Endothelial cell of umbilical vein (primary cell): ENCODE results near the gene ST6GAL1.

Experiments used
- EZH2 ChIP-seq: IDR thresholded peaks from 2 replicates; pipeline ENCODE4 v1.6.1; 2012; ENCODE audit warnings: borderline replicate concordance, low read depth, mild to moderate bottlenecking, moderate library complexity, low read length, inconsistent platforms; ENCODE audit not compliant: severe bottlenecking
- FOS ChIP-seq: IDR thresholded peaks from 2 replicates; pipeline ENCODE4 v1.6.1; 2011; ENCODE audit warnings: mild to moderate bottlenecking, low read length, moderate library complexity, borderline replicate concordance; ENCODE audit not compliant: insufficient read depth
- GATA2 ChIP-seq: IDR thresholded peaks from 2 replicates; pipeline ENCODE4 v1.7.0; 2011; ENCODE audit warnings: low read depth, mild to moderate bottlenecking, moderate library complexity, mixed read lengths, low read length; ENCODE audit not compliant: insufficient read length, insufficient read depth
- JUN ChIP-seq: IDR thresholded peaks from 2 replicates; pipeline ENCODE4 v1.6.1; 2011; ENCODE audit warnings: borderline replicate concordance, low read depth; ENCODE audit not compliant: insufficient read length, insufficient read depth
- POLR2A ChIP-seq: IDR thresholded peaks from 2 replicates; pipeline ENCODE4 v1.6.1; 2012; ENCODE audit warnings: low read depth, mild to moderate bottlenecking, control low read depth, low read length
- POLR2AphosphoS5 ChIP-seq: IDR thresholded peaks from 2 replicates; pipeline ENCODE4 v1.6.1; 2012; ENCODE audit warnings: low read depth, mild to moderate bottlenecking, control low read depth, low read length, moderate library complexity; ENCODE audit not compliant: insufficient read depth
- TF ChIP-seq, protein P1 (sequence below), 2 donors: IDR thresholded peaks; 1 replicate in 1 of 2; 2 replicates in 1 of 2; pipeline ENCODE4 v1.5.1; 2011; ENCODE audit warnings: low read length in 2 of 2, mild to moderate bottlenecking in 2 of 2, moderate library complexity in 2 of 2, control low read depth in 1 of 2, inconsistent platforms in 1 of 2, low read depth in 1 of 2; ENCODE audit not compliant: insufficient read depth in 1 of 2; ENCODE audit errors: extremely low read depth in 1 of 2
- TF ChIP-seq, protein P2 (sequence below): IDR thresholded peaks from 2 replicates; pipeline ENCODE4 v1.6.1; 2011; ENCODE audit not compliant: insufficient read depth, insufficient read length

DNA sequence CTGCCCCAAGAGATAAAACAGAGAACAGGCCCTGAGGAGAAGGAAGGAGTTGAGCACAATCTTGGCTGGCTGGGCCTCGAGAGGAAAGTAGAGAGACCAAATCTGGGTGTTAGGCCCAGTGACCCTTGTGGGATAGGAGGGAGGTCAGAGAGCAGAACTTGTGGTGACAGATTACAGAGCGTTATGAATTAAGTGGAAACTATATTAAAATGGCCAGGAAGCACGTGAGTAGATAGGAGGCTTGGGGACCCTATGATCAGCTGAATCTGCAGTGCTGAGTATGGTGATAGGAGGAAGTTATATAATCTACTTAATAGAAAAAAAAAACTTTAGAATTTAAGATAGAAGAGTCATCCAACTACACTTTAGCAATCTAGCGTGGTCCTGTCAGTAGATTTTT is 30.0 kb downstream of the ST6GAL1 start:
- TF ChIP-seq, protein P1, sequence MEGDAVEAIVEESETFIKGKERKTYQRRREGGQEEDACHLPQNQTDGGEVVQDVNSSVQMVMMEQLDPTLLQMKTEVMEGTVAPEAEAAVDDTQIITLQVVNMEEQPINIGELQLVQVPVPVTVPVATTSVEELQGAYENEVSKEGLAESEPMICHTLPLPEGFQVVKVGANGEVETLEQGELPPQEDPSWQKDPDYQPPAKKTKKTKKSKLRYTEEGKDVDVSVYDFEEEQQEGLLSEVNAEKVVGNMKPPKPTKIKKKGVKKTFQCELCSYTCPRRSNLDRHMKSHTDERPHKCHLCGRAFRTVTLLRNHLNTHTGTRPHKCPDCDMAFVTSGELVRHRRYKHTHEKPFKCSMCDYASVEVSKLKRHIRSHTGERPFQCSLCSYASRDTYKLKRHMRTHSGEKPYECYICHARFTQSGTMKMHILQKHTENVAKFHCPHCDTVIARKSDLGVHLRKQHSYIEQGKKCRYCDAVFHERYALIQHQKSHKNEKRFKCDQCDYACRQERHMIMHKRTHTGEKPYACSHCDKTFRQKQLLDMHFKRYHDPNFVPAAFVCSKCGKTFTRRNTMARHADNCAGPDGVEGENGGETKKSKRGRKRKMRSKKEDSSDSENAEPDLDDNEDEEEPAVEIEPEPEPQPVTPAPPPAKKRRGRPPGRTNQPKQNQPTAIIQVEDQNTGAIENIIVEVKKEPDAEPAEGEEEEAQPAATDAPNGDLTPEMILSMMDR (IDR thresholded peaks at IDR 0.05; ENCODE audit: extremely low read depth in 1 of 2, insufficient read depth in 1 of 2, low read depth in 1 of 2, low read length in 2 of 2) = no peak
- TF ChIP-seq POLR2AphosphoS5 (no peak), EZH2 (no peak), JUN (no peak), POLR2A (no peak), GATA2 (no peak), FOS (no peak)
- TF ChIP-seq, protein P2, sequence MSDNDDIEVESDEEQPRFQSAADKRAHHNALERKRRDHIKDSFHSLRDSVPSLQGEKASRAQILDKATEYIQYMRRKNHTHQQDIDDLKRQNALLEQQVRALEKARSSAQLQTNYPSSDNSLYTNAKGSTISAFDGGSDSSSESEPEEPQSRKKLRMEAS = no peak
